ACHN (cell line): ENCODE measurements around the gene NOP56.

Experiments
- DNase-seq: peaks from one replicate; pipeline ENCODE4 v3.0.0-alpha.2; 2015
- in situ Hi-C: cut with HindIII; loops from 2 replicates; pipeline ENCODE4 v1.10.0; 2017; ENCODE audit warnings: low sequenced_read_pairs, low pct_ligation_motif_present, low pct_unique_long_range_greater_than_20kb

Gene NOP56

GRCh38 chr20:2651772-2652723 is at the start of gene NOP56:
Gene NOP56, plus strand, starts transcription at chr20:2652632. Its CDS starts 29 bp downstream, at chr20:2652661.
- in situ Hi-C loops: no loop called here
- peak; percentile 87 for DNase-seq

- in situ Hi-C loops: no loop called here
- no peak for DNase-seq
Observed at GRCh38 chr20:2602746-2603145, 49.7 kb upstream of the NOP56 start.

GRCh38 chr20:2603816-2604505 is 48.5 kb upstream of the NOP56 start:
- no peak for DNase-seq
- in situ Hi-C loops: no loop called here

GRCh38 chr20:2604506-2604835 is 48.0 kb upstream of the NOP56 start:
- in situ Hi-C loops: no loop called here
- no peak for DNase-seq

GRCh38 chr20:2606507-2607006 is 45.9 kb upstream of the NOP56 start:
- no peak for DNase-seq
- in situ Hi-C loops: no loop called here

GRCh38 chr20:2610326-2610725 is 42.1 kb upstream of the NOP56 start:
- no peak for DNase-seq

GRCh38 chr20:2610941-2611720 is 41.3 kb upstream of the NOP56 start:
- no peak for DNase-seq
- in situ Hi-C loops: no loop called here

More at GRCh38 chr20:2610326-2610725, 42.1 kb upstream of the NOP56 start:
- in situ Hi-C loops: no loop called here

- in situ Hi-C loops: no loop called here
- DNase-seq: no peak
Observed at GRCh38 chr20:2612073-2612472, 40.4 kb upstream of the NOP56 start.

GRCh38 chr20:2616634-2617033 is 35.8 kb upstream of the NOP56 start:
- no peak for DNase-seq
- in situ Hi-C loops: no loop called here

- in situ Hi-C loops: no loop called here
- DNase-seq: no peak
Observed at GRCh38 chr20:2617099-2617714, 35.2 kb upstream of the NOP56 start.

GRCh38 chr20:2618815-2619214 is 33.6 kb upstream of the NOP56 start:
- no peak for DNase-seq
- in situ Hi-C loops: no loop called here

- in situ Hi-C loops: no loop called here
Observed at GRCh38 chr20:2619337-2619736, 33.1 kb upstream of the NOP56 start.

GRCh38 chr20:2619961-2620595 is 32.4 kb upstream of the NOP56 start:
- in situ Hi-C loops: no loop called here
- DNase-seq: peak; percentile 64

More at GRCh38 chr20:2619337-2619736, 33.1 kb upstream of the NOP56 start:
- no peak for DNase-seq

- DNase-seq: no peak
- in situ Hi-C loops: no loop called here
Observed at GRCh38 chr20:2624190-2624589, 28.2 kb upstream of the NOP56 start.

GRCh38 chr20:2625062-2625461 is 27.4 kb upstream of the NOP56 start:
- DNase-seq: no peak
- in situ Hi-C loops: no loop called here

- DNase-seq: peak; percentile 97
- in situ Hi-C loops: no loop called here
Observed at GRCh38 chr20:2626853-2627541, 25.4 kb upstream of the NOP56 start.

- in situ Hi-C loops: no loop called here
- peak; percentile 43 for DNase-seq
Observed at GRCh38 chr20:2631228-2631627, 21.2 kb upstream of the NOP56 start.
